HG03432 (cell line): ENCODE data around the gene SLAMF6.
"Not testable (repeated sequence)": the region's sequence is repeated elsewhere in the genome, so short reads cannot be mapped to it uniquely, and the experiment has no call there.

Experiments
- ATAC-seq: cut with Tn5 transposase; IDR thresholded peaks from one replicate; pipeline ENCODE4 v1.9.1; 2021; ENCODE audit warnings: mild to moderate bottlenecking, moderate library complexity; ENCODE audit not compliant: unreplicated experiment

Gene SLAMF6

DNA sequence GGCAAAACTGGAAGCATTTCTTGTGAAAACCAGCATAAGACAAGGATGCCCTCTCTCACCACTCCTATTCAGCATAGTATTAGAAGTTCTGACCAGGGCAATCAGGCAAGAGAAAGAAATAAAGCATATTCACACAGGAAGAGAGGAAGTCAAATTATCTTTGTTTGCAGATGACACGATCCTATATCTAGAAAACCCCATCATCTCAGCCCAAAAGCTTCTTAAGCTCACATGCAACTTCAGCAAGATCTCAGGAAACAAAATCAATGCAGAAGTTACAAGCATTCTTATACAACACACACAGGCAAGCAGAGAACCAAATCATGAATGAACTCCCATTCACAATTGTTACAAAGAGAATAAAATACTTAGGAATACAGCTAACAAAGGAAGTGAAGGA is 7.1 kb downstream of the SLAMF6 start:
- not testable (repeated sequence) for ATAC-seq

DNA sequence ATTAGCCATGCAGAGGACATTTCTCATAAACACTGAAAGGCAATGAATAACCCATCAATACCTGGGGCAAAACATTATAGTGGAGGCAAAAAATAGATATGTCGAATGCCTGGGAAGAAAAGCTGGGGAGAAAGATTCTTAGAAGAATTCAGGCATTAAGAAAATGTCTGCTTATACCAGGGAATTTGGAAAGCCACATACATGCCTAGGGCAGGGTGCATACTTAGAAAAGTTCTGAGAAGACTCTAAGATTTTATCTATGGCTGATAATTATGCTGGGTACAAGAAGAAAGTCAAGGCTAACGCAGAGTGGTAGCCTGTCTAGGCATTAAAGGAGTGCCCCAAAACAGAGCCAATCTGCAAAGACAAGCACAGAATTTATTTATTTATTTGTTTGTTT is 18.4 kb downstream of the SLAMF6 start:
- ATAC-seq: no peak

DNA sequence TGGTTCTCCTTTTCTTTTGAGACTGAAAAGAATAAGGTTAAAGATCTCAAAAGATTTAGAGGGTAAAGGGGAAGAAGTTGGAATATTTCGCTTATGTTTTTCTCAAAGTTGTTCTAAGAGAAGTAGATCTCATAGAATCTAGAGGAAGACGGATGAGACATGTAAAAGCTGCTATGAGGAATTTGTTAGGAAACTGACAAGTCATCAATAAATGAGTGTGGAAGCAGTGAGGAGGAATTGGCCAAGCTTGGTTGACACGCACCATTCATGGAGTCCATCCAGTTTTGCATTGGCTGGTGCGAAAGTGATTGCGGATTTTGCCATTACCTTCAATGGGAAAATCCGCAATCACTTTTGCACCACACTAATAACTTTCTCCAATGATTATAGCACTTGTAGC is 20.0 kb downstream of the SLAMF6 start:
- no peak for ATAC-seq

DNA sequence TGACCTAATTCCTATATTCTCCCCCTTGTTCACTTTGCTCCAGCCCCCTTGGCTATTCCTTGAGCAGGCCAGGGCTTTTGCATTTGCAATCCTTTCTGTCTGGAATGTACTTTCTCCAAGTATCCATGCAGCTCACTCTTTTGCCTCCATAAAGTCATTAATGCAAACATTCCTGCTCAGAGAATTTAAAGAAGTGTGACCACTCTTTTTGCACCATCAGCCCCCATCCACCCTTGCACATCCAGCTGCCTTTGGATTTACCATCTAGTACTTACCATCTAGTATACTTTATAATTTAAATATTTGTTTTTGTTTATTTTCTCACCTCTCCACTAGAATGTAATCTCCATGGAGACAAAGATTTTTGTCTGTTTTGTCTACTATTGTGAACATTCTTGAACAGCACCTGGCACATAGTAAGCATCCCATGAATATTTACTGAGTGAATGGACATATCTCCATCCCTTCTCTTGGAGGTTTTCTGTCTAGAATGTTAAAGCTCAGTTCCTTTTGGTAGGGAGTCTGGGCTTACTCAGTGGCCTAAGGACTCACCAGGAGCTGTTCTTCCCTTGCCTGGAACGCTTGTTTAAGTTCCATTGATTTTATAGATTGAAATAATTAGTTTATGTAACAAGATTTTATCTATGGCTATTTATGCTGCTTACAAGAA is 22.6 kb downstream of the SLAMF6 start:
- no peak for ATAC-seq

DNA sequence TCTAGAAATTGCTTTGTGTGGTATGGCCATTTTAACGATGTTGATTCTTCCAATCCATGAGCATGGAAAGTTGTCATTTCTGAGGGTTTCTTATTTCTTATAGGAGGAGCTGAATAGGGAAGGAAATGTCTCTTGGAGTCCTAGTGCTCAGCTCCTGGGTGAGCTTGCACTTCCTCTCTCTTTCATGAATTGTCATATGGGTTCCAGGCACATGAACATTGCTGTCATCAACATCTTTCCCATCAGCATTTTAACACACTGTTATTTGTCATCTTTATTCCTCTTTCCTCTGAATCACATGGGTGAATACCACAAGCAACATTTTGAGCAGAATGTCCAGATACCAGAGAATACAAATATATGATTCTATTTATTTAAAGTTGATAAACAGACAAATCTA is 23.4 kb downstream of the SLAMF6 start:
- no peak for ATAC-seq

DNA sequence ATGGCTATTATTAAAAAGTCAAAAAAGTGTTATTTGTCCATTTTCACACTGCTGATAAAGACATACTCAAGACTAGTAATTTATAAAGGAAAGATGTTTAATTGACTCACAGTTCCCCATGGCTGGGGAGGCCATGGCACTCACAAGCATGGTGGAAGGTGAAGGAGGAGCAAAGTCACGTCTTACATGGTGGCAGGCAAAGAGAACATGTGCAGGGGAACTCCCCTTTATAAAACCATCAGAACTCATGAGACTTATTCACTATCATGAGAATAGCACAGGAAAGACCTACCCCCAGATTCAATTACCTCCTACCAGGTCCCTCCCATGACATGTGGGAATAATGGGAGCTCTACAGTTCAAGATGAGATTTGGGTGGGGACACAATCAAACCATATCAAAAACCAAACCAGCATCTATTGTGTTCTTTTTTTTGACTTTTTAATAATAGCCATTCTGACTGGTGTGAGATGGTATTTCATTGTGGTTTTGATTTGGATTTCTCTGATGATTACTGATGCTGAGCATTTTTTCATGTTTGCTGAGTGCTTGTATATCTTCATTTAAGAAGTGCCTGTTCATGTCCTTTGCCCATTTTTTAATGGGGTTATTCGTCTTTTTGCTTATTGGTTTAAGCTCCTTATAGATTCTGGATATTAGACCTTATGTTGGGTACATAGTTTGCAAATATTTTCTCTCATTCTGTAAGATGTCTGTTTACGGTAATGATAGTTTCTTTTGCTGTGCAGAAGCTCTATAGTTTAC is 24.6 kb downstream of the SLAMF6 start:
- not testable (repeated sequence) for ATAC-seq

DNA sequence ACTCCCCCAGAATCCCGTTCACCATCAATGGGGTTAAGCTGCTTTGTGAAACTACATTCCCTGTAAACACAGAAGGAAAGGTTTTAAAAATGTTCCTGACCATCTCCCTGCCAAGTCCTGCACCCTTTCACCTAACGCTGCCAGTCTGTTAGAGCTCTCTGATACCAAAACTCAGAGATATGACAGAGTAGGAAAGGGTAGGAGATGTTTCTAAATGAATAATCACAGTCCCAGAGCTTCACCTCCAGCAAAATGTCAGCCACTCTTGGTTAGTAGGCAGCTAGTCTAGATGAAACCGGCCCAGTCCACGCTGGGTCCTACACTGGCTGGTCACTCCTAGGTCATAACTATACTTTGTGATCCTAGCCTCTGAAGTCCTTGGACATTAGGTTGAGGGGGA is 26.7 kb downstream of the SLAMF6 start:
- ATAC-seq: no peak

DNA sequence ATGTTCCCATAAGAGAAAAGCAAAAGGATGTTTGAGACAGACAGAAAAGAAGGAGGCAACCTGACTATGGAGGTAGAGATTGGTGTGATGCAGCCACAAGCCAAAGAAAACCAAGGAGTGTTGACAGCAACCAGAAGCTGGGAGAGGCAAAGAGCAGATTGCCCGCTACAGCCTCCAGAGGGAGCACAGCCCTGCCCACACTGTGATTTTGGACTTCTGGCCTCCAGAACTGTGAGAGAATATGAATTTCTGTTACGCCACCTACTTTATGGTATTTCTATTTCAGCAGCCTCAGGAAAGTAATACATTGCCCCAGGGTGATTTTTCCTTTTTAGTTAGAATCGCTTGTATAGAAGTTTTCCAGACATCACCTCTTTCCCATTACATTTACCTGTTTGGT is 28.4 kb downstream of the SLAMF6 start:
- no peak for ATAC-seq

DNA sequence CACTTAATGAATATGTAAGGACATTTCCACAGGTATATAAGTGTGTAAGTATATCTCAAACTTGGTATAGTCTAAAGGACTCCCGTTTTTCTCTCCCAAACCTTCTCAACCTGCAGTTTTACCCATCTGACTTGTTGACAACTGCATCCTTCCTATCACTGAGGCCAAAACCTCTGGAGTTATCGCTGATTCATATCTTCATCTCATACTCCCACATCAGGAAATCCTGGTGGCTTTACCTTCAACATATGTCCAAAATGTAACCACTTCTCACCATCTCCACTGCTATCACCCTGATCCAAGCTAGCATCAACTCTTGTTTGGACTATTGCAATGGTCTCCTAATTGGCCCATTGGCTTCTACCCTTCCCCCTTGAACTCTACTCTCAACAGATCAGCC is 30.4 kb downstream of the SLAMF6 start:
- ATAC-seq: no peak

DNA sequence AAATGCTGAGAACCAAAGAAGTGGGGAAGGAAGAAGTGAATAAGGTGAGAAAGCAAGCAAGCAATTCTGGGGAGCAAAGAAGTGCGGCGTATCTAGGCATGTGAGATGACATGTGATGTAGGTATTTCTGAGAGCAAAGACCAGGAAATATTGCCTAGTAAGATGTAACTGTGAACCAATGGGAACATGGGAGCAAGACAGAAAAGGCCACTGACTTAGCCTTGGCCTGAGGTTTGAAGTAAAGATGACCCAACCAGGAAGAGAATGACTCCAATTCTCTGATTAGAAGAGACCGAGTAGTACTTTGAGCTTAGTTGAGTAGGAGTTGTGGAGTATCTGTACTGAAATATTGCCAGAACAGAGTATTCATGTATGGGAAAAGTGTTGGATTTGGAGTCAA is 31.1 kb downstream of the SLAMF6 start:
- ATAC-seq: no peak

DNA sequence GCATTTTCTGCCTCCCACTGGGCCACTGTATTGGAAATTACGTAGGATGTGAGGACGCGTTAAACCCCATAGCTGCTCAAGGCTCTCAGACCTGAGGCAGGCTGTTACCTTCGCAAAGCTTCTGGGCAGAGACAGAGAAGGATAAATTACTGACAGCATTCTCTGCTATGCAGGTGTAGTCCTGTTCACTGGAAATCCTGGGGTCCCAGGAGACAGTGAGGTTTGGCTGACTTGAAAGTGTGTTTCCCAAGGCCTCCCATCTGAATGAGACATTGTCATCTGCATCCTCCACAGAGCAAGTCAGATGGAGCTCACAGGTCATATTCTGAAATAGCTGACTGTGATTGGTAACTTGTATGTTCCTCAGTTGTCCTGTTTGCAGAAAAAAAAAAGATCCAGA is 32.0 kb downstream of the SLAMF6 start:
- no peak for ATAC-seq

DNA sequence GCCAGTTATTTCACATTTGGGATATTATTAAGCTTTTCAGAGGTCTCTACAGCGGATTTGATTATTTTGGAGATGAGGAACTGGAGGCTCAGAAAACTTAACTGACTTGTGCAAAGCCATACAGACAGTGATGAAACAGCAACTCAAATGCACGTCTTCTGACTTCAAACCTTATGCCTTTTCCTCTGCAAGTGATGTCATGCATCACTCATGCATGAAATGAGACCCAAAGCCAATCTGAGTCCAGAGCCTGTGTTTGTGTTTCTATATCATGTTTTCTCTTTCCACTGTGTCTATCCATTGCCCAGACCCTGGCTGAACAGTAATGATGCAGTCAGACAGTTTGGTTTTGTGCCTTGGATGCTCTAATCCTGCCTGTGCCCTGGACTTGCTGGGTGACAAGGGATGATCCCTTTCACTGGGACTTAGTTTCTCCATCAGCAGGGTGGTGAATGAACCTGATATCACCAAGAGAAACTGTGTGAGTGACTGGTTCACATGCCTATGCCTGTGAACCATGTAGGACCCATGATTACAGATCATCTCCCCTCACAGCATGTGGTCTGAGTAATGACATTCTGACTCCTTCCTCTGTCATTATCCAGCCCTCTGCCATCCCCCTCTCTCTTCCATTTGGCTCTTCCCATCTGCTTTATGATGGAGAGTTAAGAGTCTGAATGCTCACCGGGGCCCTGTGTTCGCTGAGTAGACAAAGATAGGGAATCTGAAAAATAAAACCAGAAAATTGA is 33.4 kb downstream of the SLAMF6 start:
- ATAC-seq: no peak

DNA sequence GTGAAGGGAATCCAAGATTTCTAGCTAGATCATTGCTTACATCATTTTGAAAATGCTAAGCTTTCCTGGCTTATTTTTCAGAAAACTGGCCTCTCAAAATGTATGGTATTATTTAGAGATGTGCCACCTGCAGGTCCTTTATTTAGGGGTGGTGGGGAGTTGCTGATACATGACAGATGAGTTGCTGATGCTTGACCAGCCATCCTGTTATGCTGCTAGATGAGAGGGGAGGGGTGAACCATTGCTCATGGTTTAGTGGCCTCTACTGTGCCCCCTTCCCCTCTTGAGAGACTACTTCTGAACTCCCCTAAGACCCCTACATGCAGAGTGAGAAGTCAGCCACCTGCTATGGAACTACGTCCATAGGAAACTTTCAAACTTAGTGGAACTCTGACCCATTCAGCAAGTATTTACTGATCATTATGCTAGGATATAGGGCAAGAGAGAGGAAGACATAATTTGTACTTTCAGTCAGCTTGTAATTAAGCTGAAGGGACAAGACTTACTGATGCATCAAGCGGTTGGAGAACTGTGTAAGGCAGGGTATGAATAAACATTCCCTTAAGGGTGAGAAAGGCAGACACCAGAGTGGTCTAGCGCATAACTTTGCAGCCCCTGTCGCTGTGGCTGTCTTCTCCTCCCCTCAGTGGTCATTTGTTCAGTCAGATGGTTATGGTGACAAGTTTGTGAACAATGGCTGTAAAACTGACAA is 34.6 kb downstream of the SLAMF6 start:
- ATAC-seq: no peak

DNA sequence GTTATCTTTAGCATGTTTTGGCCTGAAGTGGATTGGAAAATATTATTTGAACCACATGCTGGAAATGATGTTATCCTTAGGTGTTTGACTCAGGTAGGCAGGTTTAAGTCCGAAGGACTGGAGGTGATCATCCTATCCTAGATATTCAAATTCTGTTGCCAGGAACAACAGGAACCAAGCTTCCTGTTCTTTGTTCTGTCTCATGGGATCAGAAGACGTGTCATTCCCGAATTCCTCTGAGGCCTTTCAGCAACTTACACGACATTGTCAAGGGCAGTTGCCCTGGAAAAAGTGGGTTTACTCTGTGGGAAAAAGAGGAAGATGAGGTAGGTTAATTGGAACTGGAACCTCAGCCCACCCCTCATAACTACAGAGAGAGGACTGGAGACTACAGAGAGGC is 36.6 kb downstream of the SLAMF6 start:
- no peak for ATAC-seq

DNA sequence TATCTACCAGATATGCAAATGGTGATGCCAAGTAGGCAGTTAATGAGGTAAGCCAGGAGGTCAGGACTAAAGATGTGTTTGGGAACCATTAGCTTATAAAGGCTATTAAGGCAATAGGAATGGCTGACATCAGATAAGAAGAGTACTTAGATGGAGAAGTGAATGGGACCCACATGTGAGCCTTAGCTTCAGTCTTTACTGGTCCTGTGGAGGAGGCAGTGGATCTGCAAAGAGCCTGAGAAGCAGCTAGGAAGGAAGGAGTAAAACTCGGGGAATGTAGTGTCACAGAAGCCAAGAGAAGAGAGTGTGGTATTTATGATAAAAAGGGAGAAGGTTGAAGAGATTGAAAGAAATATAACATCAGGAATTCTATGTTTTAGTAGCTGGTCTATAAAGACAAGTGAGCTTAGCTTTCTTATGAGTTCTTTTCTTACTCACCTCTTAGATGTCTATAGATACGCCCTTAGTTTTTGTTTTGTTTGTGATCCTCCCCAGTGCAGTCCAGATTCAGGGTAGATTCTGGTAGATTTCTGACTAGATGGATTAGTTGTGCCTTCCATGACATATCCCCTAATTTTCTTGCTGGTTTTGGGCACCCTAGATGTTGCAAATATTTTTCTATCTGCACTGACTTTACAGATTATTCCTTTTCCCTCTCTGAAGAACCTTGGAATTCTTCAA is 39.4 kb downstream of the SLAMF6 start:
- ATAC-seq: no peak

DNA sequence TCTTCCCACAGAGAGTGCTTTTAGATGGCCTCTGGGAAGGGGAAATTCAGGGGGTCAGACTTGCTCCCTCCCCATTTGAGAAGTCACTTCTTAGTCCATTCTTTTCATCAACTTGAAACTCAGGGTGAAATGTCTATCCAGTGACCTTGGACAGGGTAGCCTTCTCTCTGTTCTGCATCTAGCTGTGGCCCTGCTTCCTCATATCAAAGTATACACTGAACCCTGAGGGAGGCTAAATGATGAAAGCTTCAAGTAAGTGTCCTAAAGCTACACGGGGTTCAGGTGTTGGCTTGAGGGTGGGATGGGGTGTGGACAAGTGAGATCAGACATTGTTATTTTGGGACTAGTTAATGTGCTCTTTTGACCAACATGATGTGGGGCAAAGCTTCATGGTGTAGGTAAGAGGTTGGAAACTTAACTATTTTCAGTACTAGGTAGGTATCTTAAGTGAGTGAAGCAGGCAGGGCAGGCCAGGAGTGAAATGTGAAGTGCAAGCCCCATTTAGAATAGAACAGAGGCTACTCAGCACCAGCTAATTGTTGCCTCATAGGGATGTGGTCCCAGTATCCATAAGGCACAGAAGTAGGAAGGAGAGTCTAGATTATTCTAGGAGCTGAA is 41.0 kb downstream of the SLAMF6 start:
- no peak for ATAC-seq

DNA sequence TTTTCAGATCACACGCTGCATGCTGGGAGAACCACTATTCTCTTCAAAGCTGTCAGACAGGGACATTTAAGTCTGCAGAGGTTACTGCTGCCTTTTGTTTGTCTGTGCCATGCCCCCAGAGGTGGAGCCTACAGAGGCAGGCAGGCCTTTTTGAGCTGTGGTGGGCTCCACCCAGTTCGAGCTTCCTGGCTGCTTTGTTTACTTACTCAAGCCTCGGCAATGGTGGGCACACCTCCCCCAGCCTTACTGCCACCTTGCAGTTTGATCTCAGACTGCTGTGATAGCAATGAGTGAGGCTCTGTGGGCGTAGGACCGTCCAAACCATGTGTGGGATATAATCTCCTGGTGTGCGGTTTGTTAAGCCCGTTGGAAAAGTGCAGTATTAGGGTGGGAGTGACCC is 42.3 kb downstream of the SLAMF6 start:
- ATAC-seq: not testable (repeated sequence)

DNA sequence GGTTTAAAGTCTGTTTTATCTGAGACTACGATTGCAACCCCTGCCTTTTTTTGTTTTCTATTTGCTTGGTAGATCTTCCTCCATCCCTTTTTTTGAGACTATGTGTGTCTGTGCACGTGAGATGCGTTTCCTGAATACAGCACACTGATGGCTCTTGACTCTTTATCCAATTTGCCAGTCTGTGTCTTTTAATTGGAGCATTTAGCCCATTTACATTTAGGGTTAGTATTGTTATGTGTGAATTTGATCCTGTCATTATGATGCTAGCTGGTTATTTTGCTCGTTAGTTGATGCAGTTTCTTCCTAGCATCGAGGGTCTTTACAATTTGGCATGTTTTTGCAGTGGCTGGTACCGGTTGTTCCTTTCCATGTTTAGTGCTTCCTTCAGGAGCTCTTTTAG is 44.0 kb downstream of the SLAMF6 start:
- not testable (repeated sequence) for ATAC-seq

DNA sequence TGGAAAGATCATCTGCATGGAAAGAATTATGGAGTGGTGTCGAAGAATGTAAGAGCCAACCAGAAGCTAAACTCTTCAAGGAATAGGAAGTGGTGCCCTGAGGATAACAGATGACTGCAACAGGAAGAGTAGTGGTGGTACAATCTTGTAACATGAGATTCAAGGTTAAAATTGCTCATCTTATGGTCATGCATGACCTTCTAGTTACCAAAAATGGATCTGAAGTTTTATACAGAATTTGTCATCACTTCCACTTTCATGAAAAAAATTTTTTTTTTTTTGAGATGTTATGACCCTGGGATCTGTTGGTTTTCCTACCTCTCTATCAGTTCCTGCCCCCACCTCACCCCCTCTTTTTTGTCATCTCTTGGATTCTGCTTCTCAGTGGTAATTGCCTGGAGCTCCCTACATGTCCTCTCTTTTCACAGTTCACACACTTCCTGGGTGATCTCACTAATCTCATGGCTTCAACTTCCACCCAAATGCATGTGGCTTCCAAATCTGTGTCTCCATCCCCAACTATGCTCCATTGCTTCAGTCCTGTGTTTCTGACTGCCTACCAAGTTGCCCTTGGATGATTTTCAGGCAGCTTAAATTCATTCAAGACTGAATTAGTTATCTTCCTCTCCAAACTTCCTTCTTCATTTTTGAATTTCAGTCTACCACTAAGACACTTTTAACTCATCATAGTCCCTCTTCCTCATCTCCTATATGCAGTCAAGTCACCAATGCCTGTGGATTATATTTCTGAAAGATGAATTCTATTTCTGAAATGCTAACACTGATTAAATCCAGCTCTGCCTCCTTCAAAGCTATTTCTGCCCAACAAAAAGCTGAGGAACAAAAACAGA is 48.4 kb downstream of the SLAMF6 start:
- peak; percentile 64 for ATAC-seq
